ENCODE measurements around the gene CPNE7.

GRCh38 chr16:89562939-89563338, 12.6 kb upstream of the CPNE7 start:
- TF ChIP-seq TBL1XR1 (IDR thresholded peaks at IDR 0.05; ENCODE audit: borderline replicate concordance, low read length, partially characterized antibody) (no peak), TCF12 (IDR thresholded peaks at IDR 0.05) (no peak), TCF12 (CRISPR knock-in tag; IDR thresholded peaks at IDR 0.05) (no peak), GMEB1 (CRISPR knock-in tag; IDR thresholded peaks at IDR 0.05; ENCODE audit: borderline replicate concordance) (no peak), ETV6 (CRISPR knock-in tag; conservative IDR thresholded peaks at IDR 0.05) (no peak), CTCF (CRISPR knock-in tag; IDR thresholded peaks at IDR 0.05) (no peak), HHEX (CRISPR knock-in tag; IDR thresholded peaks at IDR 0.05) (no peak), POLR2A (IDR thresholded peaks at IDR 0.05; ENCODE audit: insufficient read depth in 1 of 2, low read depth in 2 of 2, low read length in 2 of 2) (no peak), PRDM10 (CRISPR knock-in tag; IDR thresholded peaks at IDR 0.05; ENCODE audit: low read depth) (no peak), ZBTB1 (CRISPR knock-in tag; IDR thresholded peaks at IDR 0.05; ENCODE audit: borderline replicate concordance) (no peak), GATA4 (IDR thresholded peaks at IDR 0.05; ENCODE audit: borderline replicate concordance, low read depth) (no peak), GFI1 (CRISPR knock-in tag; IDR thresholded peaks at IDR 0.05; ENCODE audit: borderline replicate concordance) (no peak), MAX (IDR thresholded peaks at IDR 0.05) (no peak)

Data from HepG2 (cell line).